ENCODE measurements around the gene RYR2.

The RYR2 gene

DNA sequence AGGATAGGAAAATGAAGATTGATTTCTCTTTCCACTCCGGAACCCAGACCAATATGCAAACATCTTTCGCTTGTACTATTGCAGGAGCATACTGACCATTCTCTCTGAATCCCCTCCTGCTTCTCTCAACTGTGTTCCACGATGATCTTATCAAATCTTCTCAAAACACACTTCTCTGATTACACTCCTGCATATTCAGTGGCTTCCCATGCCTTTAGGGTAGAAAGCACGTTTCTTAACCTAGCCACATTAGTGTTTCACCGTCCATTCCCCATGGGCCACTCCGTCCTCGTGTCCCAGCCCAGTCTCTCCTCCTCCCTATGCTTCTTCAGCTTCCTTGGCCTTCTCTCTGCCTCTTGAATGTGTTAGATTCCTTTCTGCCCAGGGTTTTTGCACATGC lies 650.3 kb downstream of the RYR2 start:
- DNase-seq = no peak

DNA sequence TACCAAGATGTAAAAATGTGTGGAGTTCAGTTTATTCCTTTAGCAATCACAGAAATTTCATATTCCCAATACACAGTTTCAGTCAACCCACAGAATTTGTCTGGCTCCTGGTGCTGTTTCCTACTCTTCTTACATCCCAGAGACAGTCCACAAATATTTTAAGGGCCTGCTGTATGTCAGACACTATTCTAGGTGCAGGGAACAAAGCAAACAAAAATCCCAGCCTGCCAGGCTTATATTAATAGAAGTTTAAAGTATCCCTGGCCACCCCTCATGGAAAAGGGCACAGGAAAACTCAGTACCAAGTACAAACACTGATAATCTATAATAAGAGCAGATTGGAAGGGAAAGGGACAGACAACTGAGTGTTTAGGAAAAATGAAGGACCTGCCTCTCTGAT lies 653.9 kb downstream of the RYR2 start:
- no peak for DNase-seq

DNA sequence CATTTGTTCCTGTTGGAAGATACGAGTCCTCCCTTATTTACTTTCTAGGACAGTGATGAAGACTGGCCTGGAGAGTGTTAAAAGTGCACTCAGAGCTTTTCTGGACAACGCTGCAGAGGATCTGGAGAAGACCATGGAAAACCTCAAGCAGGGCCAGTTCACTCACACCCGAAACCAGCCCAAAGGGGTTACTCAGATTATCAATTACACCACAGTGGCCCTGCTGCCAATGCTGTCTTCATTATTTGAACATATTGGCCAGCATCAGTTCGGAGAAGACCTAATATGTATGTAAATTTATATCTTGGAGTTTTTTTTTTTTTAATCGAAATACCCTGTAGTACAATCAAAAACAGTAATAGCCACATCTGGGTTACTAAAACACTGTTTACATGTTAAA lies 658.2 kb downstream of the RYR2 start:
- no peak for DNase-seq

DNA sequence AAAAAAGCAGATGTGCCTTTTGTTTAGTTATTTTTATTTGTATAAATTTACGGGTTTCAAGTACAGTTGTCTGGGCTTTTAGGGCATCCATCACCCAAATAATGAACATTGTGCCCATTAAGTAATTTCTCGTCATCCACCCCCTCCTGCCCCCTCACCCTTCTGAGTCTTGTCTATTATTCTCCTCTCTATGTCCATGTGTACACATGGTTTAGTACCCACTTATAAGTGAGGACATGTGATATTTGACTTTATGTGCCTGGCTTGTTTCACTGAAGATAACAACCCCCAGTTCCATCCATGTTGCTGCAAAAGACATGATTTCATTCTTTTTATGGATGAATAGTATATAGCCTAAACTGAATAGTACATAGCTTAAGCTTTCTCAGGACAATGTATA lies 659.5 kb downstream of the RYR2 start:
- no peak for DNase-seq

DNA sequence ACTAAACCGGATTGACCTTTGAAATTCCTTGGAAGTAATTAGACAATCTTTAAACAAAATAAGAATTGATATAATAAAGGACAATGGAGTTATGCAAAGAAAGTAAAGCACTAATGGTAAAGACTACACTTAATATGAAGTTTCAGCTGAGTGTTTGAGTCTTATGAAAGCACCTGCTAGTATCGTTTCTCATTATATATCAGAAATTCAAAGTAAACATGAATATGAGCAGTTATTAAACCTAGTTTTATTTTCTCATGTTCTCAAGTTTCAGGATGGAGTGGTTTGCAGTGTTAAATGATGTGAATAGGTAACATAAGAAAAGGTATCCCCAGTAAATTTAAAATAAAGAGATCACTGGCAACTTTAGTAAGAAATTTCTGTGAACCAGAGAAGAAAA lies 660.2 kb downstream of the RYR2 start:
- DNase-seq = no peak

DNA sequence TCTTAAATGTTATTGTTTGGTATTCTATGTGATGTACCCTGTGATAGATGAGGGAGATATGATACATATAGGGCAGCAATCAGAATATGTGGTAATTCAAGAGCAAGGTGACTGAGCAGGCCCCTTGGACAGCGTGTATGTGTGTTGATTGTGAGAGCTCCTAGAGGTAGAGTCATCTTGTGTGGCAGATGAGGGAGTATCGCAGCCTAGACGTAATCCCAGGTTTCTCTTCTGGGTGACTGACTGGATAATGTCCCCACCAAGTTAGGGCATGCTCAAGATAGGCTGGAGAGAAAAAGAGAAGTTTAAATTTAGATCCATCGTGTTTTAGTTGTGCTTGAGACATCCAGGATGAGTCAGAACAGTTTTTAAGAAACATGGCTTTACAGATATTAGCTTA lies 663.5 kb downstream of the RYR2 start:
- no peak for DNase-seq

DNA sequence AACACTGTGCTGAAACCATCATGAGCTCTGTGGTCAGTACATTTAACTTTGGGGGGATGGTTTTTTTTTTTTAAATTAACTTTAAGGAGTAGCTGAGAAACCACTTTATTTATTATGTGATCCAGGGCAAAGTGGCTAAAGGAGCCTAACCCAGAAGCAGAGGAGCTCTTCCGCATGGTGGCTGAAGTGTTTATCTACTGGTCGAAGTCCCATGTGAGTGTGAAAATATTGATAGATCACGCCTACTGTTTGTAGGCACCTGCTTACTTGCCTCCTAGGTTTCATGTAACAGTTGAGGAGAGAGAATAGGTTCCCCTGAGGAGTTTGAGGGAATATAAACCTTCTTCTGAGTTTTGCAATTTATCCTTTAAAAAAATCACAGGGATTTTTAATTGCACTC lies 667.4 kb downstream of the RYR2 start:
- DNase-seq = no peak

DNA sequence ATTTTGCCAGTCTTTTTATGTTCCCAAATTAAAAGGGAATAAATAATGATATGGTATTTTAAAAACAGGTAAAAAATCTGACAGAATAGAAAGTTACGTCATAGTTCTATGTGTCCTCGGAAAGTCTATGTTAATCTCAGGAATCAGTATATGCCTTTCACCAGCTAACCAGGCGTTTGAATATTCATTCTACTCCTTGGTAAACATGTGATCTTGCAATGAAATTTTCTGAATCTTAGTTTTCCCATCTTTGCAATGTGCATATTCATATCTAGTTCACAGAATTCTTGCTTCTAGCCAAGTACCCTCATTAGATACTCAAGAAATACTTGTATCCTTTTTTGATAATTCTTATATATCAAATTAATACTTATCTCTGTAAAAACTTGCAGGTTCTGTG lies 669.3 kb downstream of the RYR2 start:
- no peak for DNase-seq

DNA sequence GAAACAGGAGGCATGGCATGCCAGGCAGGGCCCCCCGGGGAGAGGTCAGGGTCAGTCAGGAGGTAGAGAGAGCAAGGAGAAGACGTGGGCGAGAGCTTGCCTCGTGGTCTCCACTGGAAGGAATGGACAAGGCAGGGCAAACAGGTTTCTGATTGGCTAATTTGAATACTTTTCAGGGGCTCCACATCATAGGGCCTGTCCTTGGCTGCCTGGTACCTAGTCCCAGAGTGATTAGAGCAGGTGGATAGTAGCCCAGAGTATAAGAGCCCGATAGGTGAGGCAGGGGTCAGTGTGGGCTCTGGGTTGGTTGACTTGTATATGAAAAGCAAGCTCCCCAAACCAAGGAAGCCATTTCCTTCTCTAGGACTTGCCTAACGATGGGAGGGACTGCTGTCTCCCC lies 670.1 kb downstream of the RYR2 start:
- no peak for DNase-seq

DNA sequence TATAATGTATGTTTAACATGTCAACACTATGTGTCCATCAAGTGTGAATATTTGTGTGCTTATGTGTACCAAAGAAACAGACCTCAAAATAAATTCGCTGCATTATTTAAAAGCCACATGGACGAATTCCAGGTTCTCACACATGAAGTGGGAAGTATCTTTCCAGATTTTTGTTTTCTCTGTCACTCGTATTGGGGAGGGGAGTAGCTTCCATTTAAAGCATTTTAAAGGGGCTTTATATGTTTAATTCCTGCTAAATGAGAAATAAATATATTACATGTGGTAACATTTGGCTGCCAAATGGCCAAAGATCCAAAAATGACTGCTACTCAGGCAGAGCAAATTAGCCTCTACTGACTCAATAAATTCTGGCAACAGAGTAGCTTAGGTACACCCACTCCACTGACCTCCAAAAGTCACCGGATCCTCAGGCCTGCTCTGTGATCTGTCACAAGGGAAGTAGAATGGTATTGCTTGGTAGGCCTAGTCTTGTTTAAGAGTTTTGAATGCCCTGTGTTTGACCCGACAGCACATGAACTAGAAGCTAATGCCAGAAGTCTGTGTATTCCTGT lies 670.7 kb downstream of the RYR2 start:
- no peak for DNase-seq

DNA sequence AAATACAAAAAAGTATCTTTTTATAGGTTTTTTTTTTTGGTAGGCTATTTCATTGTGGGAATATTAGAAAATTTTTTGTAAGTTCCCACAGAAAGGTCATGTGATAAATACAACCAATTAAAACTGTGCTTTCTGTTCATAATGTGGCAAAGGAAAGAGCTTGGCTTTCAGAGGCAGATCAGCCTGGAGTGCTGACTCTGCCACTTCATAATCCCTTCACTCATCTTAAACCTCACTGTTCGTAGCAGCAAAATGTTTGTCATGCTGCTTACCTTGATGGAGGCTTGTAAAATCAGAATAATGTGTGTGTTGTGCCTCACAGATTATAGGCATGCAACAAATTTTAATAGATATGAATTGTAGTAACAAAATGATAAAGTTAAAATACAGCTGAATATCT lies 671.9 kb downstream of the RYR2 start:
- DNase-seq = no peak

DNA sequence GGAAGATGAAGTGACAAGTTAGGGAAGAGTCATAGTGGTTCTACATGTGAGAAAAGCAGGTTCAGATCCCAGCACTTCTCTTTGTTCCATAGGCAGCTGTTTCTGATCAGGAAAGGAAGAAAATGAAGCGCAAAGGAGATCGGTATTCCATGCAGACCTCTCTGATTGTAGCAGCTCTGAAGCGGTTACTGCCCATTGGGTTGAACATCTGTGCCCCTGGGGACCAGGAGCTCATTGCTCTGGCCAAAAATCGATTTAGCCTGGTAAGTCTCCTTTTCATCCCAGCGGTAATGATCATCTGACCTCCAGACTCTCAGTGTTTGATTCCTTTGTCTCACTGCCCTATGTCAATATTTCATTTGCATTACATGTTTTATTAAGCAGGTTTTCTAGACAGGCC lies 675.1 kb downstream of the RYR2 start:
- no peak for DNase-seq

DNA sequence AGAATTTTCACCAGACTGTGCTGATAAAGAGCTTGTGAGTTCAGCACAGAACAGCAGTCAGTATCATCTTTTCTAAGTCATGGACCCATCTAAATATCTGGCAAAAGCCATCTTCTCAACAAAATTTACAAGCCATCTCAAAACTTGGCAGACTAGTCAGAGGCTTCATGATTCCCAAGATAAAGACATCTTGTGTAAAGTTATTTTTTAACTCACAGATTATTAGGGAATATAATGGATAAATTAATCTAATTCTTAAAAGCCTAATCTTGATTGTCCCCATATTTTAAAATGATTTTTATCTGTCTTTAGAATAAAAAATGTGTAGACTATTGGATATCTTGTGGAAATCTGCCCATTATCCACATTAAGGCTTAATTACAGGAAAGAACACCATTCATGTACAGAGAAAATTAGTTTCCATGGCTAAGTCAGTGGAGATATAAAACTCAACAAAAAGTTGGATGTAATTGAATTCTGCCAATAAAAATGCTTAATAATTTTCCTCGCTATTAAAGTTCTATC lies 688.9 kb downstream of the RYR2 start:
- DNase-seq = no peak

DNA sequence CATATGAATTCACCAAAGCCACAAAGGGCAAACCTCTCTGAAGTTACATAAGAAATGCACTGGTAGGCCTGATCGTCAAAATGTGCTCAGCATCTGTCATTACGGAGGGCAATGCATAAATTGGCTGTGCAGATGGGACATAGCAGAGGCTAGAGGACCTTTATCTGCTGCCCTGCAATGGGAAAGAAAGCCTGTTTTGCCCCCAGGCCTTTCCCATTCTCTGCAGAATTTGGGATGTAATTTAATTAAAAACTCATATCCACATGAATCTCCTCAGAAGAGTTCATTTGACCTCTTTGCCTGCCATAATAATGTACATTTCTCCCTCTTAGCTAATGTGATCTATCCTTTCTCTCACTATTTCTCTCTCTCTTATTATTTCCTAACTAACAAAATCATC lies 690.7 kb downstream of the RYR2 start:
- no peak for DNase-seq

DNA sequence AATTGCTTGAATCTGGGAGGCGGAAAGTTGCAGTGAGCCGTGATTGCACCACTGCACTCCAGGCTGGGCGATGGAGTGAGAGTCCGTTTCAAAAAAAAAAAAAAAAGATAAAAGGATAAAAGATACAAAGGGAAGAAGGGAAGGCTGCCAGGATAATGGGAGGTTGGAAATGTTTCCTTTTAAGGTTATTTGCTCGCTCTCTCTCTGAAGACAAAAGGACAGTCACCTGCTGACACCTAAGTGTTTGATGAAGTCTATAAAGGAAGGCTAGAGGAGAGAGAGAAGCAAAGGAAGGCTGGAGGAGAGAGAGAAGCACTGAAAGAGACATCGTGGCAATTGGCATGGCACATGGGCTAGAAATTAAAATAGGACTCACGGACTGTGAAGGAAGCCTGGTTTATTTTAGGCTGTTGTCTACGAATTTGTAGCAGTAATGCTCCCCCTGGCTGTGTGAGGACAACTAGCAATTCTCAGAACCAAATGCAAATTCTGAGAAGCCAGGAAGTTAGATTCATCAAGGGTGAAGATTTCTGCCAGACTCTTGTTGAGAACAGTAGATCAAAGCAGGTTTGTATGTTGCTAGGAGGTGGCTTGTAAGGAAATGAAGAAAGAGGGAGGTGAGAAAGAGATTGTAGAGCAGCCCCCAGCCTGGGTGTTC lies 694.5 kb downstream of the RYR2 start:
- no peak for DNase-seq

DNA sequence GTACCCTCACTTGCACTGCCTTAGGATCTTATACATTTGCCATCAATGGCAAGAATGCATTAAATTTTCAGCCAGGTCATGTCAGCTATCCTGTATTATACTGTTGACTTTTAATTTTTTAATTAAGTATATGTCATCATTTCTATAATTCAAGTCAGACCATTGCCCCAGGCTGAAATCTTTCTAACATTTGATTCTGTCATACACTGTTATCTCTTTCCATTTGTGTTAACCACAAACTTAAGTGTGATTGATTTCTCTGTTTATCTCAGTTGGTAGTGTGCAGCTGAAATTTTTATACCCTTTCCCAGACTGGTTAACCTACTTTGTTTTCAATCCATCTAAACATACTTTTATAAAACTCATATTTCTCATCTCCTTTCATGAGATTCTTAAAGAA lies 695.5 kb downstream of the RYR2 start:
- DNase-seq = no peak

DNA sequence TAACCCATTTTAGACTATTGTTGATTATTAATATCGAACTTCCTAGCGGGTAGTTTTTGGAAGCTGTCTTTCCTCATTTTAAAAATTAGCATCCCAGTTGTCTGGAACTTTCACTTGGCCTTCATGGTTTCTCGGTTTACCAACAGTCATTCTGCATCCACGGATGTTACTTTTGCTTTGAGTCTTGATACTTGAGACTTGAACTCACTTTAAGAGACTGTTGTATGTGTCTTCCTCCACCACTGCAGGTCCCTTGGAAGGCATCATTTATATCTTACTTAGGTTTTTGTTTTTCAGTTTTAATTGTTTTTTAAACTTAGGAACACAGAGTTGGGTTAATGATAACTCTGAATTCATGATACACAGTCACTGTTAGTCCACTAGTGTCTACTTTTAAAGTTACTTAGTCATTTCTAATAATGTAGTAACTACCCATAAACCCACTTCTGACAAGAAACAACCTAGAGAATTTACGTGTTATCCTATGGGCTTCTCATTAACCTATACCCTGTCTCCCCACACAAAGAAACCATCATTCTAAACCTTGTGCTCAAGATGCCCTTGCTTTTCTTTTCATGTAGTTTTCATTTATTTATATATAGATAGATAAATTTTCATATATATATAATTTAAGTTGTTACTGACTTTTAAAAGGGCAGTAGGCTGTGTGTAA lies 696.1 kb downstream of the RYR2 start:
- DNase-seq = no peak

DNA sequence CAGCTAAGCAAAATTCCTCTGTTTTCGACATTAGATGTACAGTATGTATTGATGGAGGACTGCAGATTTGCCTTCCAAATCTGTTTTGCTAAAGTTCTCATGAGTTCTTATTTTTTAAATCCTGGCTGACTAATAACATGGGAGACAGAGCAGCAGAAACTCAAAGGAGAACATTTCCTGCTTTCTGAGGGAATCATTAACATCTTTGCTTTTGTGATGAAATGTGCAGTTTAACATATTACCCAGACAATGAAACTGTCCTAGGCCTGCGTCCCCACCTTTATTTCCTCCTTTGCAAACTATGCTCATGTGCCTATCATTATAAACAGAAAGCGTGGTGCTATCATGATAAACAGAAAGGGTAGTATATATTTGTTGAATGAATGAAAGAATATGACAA lies 698.9 kb downstream of the RYR2 start:
- no peak for DNase-seq

DNA sequence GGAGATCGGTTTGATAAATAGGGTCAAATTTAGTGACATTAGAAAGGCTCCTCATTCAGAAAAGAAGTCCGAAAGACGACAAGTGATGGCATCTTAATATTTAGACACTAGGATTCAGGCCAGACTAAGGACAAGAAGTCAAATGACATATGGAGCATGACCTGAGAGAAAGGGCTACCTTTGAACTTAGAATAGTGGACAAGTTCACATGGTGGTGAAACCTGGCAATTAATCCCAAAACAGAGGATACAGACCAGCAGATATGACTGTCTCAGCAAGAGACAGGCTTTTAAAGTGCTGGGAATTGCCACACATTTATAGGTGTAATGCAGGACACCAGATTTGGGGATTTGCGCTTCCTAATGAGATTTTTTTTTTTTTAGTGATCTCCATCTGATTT lies 703.6 kb downstream of the RYR2 start:
- DNase-seq = no peak

DNA sequence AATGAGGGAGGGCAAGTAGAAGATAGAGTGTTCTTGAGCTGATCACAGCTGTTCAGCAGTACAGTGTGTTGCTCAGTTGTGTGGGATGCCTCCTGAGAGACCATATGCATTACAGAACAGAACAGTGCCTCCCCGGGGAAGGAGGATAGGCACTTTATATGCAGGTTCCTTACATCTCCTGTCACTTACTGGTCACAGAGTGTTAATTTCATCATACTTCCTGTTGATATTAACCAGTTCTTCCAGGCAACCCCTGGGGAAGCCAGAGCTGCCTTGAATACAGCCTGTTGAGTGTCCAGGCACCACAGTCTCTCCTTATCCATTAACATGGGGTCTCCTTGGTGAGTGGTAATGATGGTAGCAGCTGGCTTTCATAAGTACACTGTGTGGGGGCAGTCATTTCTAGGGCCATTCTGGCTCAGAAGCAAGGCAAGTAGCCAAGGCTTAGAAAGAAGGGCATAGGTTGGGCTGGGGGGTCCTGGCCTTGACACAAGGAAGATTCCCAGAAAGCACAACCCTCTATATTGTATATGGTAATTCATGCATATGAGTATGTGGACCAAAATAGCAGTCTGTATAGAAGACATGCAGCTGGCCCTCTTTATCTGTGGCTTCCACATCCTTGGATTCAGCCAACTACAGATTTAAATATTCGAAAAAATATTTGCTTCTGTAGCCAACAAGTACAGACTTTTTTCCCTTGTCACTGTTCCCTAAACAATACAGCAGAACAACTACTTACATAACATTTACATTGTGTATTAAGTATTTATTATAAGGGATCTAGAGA lies 706.4 kb downstream of the RYR2 start:
- DNase-seq = no peak

DNA sequence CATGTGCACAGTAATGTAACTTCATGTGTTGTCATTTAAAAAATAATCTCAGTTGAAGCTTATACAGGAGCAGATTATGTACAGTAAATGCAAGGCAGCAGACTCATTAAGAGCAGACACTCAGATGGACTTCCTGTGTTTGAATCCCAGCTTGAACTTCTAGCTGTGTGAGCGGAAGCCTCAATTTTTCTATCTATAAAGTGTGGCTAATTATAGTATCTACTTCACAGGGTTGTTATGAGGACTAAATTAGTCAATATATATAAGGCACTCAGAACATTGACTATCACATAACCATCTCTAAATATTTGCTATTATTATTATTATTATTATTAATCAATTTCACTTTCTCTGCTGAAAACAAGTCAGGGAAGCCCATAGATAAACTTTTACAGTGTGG lies 707.1 kb downstream of the RYR2 start:
- DNase-seq = no peak

DNA sequence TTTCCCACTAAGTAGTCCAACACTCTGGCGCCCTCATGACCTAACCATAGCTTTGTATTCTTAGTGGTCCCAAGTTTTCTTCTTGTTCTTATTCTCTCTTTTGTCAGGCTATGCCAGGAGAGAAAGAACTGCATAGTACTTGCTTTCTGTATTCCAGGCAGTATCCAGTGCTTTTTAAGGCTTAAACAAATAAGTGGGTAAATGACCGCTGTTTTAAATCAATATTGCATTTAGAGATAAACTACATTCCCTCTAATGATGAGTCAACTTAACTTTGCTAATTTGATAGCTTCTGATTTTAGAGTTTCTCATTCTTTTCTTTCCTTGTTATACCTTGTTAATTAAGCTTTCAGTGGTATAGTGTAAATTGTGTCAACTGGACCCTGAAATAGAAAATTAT lies 709.1 kb downstream of the RYR2 start:
- DNase-seq = no peak

DNA sequence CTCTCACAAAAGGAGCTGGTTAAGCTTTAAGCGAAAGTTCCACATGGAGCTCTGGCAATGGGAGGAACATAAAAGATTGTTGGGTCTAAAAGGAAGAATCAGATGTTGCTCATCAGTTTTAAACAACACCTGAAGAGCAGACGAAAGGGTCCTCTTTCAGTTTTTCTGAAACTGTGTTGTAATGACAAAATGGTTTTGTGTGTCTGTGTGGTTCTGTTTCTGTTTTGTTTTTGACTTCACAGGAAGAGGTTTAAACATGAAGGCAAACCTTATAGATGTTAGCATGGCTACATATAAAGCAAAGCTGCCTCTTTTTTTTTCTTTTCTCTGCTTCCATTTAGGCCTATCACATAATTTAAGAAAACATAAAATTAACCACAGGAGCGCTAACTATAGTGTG lies 712.6 kb downstream of the RYR2 start:
- DNase-seq = no peak

Data from activated T-cell treated with anti-CD3 and anti-CD28 coated beads, Interleukin-2, amount 50 U/mL, for 48 hours (primary cell).